Vagina (tissue), 2 donors: ENCODE data around the gene IQSEC1.

Experiments used
- POLR2A ChIP-seq, 2 donors: fragments of 450-650 bp; IDR thresholded peaks; one replicate each; pipeline ENCODE4 v1.6.1; 2017; ENCODE audit warnings: antibody characterized with exemption in 2 of 2, mild to moderate bottlenecking in 2 of 2, moderate library complexity in 2 of 2
- POLR2AphosphoS5 ChIP-seq, 2 donors: sonication (generic); formaldehyde crosslinking; IDR thresholded peaks; one replicate each; pipeline ENCODE4 v1.9.0; 2017; ENCODE audit warnings: antibody characterized with exemption in 2 of 2, mild to moderate bottlenecking in 2 of 2, low read depth in 1 of 2; ENCODE audit not compliant: insufficient read depth in 1 of 2
- TF ChIP-seq, protein P1 (sequence below), 3 experiments: fragments of 450-650 bp in 2 of 3; fragments of 200-600 bp in 1 of 3; sonication (generic) in 1 of 3; IDR thresholded peaks; one replicate each; pipeline ENCODE4 v1.5.1; 2017 to 2019; ENCODE audit warnings: antibody characterized with exemption in 3 of 3, mild to moderate bottlenecking in 2 of 3, moderate library complexity in 2 of 3

DNA sequence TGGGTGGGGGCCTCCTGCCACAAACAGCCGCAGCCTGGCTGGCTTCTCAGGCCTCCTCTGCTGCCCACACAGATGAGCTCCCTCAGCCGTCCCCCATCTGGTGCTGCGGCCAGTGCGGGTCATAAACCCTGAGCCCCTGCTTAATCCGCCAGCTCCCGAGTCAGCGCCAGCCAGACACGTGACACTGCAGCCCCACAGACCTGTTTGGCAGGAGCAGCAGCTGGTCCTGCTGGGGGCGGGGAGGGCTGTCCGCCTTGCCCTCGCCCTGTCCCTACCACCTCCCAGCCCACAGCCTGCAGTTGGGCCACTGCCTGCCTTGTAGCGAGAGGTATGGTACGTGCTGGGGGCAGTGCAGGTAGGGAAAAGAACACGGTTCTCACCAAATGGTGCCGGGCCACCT, 86.2 kb downstream of the IQSEC1 start:
- TF ChIP-seq, protein P1, sequence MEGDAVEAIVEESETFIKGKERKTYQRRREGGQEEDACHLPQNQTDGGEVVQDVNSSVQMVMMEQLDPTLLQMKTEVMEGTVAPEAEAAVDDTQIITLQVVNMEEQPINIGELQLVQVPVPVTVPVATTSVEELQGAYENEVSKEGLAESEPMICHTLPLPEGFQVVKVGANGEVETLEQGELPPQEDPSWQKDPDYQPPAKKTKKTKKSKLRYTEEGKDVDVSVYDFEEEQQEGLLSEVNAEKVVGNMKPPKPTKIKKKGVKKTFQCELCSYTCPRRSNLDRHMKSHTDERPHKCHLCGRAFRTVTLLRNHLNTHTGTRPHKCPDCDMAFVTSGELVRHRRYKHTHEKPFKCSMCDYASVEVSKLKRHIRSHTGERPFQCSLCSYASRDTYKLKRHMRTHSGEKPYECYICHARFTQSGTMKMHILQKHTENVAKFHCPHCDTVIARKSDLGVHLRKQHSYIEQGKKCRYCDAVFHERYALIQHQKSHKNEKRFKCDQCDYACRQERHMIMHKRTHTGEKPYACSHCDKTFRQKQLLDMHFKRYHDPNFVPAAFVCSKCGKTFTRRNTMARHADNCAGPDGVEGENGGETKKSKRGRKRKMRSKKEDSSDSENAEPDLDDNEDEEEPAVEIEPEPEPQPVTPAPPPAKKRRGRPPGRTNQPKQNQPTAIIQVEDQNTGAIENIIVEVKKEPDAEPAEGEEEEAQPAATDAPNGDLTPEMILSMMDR (IDR thresholded peaks at IDR 0.05) = no peak
- TF ChIP-seq POLR2AphosphoS5 (IDR thresholded peaks at IDR 0.05; ENCODE audit: insufficient read depth in 1 of 2, low read depth in 1 of 2) (no peak), POLR2A (IDR thresholded peaks at IDR 0.05) (no peak)
